Measurements from ENCODE around the gene PMM2. TPM values are rescaled to one million over a fixed set of nuclear protein-coding genes. Genes with fewer than 3 reads are reported as not detected.
"Not testable (repeated sequence)": the region's sequence is repeated elsewhere in the genome, so short reads cannot be mapped to it uniquely, and the experiment has no call there.

Gene PMM2
- total RNA-seq, 1 donor from 2014 or later = 16.5 TPM

DNA sequence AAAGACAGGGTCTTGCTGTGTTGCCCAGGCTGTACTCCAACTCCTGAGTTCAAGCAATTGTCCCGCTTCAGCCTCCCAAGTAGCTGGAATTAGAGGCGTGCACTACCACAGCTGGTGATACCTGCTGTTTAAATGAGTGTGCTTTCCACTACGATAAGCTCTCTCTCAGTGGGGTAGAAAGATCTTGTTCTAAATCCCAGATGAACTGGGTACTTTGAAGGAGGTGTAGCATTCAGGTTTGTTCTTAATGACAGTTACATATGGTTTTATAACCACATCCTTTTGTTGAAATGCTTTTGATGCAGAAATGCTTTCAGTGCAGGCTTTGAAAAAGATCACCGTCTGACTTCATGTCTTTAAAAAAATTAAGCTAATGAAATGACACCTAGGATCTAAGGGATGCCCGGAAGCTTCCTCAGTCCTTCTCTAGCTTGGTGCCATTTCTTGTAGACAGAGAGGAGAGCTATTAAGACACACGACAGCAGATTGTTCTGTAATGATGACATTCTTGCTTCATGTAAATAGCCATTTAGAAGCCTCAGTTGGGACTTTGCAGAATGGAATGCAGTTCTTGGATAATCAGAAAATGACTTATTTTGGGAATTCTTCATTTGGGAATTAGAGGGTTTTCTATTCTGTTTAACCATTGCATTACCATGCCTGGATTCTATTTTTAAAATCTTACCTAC, 19.5 kb downstream of the PMM2 start:
- DNase-seq (ENCODE audit: low read depth in 2 of 2) = no peak

DNA sequence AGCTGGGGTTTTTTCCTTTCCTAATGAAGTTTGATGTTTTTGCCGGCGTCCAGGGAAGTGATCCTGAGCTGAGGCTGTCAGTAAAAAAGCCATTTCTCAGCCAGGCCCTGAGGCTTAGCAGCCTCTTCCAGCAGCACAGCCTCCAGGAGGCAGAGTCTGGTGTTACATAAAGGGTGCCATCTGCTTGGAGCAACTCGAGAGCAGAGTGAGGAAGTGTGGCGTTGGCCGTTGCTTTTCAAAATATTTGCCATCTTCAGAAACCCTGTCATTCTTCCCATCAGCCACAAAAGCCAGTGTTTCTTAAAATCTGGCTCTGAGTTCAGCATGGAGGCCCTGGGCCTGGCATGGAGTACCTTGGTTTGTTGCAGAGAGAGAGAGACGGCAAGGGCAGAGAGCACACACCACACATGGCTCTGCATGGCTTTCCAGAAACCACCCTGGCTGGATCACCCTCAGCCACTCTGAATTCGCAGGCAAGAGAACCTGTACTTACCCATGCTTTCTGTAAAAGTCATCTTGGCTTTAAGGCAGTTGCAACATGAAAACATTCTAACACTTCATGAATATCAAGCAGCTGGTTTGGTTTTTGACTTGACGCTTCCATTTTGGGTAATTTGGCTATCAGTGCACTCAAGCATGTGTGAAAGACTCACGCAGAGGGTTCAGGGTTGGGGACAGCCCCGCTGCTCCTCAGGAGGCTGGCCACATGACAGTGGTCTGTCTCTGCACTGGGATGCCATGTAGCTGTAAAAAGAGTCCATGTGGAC, 21.0 kb downstream of the PMM2 start:
- no peak for DNase-seq (ENCODE audit: low read depth in 2 of 2)

- no peak for DNase-seq (ENCODE audit: low read depth in 2 of 2)
Observed at GRCh38 chr16:8819411-8820034, 21.9 kb downstream of the PMM2 start.

DNA sequence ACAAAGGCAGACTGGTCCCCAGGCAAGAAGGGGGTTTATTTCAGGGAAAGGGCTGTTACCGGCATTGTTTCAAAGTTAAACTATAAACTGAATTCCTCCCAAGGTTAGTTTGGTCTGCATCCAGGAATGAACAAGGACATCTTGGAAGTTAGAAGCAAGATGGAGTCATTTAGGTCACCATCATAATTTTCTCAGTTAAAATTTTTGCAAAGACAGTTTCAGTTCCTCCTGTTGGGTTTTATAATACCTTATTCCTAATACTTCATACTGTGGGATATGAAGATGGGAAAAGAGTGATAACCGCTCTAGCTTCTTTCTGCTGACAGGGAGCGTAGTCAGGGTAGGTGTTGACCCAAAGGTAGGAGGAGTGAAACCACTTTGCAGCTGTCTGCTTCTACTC, 24.8 kb downstream of the PMM2 start:
- no peak for DNase-seq (ENCODE audit: low read depth in 2 of 2)

DNA sequence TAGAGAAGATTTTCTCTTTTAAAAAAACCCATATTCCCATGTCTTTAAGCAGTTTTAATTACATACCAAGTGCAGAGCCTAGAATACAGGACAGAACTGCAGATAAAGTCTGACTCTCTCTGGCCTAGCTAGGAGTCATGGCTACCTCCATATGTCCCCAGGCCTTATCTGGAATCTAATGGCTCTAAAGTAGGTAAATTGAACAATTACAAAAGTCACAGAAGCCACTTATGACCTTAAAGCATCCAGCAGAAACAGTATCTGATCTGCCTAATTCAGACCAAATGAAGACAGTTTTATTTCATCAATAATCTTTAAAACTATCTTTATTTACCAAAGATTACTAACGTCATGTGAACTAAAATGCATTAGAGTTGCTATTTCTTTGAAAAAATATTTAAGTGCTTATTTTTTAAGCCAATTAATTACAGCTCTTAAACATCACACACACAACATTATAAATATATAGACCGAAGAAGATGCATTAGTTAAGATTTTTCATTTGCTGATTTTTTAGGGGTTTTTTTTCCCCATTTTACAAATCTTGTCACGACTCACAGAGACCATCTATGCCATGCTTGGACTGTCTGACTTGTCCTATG, 28.7 kb downstream of the PMM2 start:
- no peak for DNase-seq (ENCODE audit: low read depth in 2 of 2)

GRCh38 chr16:8828541-8829165, 31.0 kb downstream of the PMM2 start:
- peak; percentile 24 to 68 for DNase-seq (ENCODE audit: low read depth in 2 of 2)

DNA sequence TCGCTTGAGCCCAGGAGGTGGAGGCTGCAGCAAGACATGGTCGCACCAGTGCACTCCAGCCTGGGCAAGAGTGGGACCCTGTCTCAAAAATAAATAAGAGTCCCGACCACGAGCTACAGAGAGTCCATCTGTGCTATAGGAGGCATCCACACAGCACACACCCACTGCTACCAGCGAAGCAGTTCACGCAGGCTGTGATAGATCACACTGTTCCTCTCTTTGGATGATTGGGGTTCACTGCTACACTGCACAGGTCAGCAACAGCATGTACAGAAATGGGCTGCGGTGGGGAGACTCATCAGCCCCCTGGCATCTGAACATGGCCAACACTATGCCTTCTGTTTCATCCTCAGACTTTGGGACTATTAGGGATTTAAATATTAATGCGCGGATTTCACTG, 33.8 kb downstream of the PMM2 start:
- no peak for DNase-seq (ENCODE audit: low read depth in 2 of 2)

DNA sequence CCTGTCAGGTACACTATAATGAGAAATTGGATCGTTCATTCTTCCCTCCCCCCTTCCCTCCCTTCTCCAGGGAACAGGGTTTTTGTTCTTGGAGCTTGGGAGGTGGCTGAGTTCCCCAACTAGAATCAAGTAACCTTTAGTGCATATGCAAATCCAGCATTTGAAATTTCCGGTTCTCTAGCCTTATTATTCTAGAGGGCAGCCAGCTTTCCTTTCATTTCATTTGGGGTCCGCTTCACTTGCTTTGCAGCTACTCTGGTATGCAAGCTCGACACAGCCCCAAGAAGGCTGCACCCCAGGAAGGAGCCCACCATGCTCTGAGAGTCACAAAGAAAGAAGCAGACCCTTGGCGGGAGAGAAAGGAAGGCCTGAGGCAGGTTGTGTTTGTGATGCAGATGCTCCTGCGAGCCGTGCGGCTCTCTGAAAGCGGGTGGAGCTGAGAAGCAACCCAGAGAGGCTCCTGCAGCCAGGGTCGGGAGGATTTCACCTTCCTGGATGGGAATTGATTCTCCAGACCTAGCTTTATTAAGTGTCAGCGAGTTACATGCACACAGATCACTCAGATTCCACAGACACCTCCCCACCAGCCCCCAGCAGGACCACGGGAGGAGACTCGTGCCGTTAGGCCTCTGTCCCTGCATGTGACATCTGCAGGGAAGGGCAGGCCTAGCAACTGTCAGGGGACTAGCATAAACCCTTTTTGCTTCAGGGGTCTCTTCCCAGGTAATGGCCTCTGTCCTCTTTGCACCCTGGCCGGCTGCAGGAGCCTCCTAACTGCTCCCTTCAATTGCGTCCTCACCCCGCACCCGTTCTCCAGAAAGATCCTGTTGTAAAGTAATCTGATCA, 34.5 kb downstream of the PMM2 start:
- no peak for DNase-seq (ENCODE audit: low read depth in 2 of 2)

DNA sequence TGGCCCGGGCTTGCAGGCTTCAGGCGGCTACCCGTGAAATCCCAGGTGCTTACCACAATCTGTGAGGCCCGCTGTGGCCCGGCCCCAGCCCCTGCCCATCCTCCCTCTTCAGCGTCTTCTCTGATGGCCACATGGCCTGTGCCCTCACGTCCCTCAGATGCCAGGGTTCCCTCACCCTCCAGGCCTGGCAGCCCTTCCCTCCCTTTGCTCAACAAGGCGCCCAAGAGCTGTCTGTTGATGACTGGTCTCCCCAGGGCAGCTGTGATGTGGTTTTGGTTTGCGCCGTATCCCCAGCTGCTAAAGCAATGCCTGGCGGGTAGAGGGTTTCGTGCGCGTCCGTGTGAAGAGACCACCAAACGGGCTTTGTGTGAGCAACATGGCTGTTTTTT, 35.1 kb downstream of the PMM2 start:
- DNase-seq (ENCODE audit: low read depth in 2 of 2) = no peak

- not testable (repeated sequence) for DNase-seq (ENCODE audit: low read depth in 2 of 2)
Observed at GRCh38 chr16:8836797-8837196, 39.2 kb downstream of the PMM2 start.

DNA sequence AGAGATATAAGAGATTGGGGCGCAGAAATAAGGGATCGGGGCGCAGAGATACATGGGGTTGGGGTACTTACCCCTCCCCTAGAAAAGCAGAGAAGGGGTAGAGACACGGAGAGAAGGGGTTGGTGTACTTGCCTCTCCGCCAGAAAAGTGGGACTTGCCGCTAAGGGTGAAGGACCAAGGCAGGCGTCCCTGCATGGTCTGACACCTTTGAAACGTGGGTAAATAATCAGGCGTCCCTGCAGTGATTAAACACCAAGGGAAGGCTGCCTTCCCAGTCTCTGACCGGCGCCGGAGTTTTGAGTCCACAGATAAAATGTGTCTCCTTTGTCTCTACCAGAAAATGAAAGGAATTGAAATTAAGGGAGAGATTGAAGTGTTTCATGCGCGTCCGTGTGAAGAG, 40.0 kb downstream of the PMM2 start:
- DNase-seq (ENCODE audit: low read depth in 2 of 2) = not testable (repeated sequence)

DNA sequence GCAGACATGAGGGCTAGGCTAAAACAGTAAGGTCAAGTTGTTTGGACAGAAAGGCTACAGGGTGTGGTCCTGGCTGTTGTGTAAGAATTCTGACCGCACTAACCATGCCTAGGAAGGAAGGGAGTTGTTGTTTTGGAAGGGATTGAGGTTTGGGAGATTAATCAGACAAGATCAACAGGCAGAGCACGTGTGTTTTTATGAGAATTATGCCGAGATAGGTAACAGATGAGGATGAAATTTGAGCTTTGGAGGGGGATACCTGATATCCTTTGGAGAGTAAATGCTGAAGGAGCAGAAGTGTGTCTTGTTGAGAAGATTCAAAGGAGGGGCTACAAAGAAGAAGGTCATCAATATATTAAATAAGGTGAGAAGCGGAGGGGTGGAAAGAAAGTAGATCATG, 44.4 kb downstream of the PMM2 start:
- DNase-seq (ENCODE audit: low read depth in 2 of 2) = not testable (repeated sequence)

DNA sequence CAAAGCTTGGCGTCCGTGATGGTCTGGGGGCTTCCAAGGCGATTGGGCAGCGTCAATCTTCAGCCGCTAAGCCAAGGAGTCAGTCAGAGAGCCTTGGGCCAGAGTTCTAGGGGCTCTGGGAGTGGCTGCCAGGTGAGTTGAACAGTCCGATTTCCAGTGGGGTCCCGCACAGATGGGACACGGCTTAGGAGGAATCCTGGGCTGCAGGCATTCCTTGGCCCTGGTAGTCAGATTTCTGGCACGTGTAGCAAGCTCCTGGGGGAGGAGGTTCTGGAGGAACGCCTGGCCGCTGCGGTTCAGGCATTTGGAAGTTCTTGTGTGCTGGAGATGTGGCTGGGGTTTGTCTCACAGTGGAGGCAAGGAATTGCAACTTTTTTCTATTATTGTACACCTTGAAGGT, 45.7 kb downstream of the PMM2 start:
- not testable (repeated sequence) for DNase-seq (ENCODE audit: low read depth in 2 of 2)

DNA sequence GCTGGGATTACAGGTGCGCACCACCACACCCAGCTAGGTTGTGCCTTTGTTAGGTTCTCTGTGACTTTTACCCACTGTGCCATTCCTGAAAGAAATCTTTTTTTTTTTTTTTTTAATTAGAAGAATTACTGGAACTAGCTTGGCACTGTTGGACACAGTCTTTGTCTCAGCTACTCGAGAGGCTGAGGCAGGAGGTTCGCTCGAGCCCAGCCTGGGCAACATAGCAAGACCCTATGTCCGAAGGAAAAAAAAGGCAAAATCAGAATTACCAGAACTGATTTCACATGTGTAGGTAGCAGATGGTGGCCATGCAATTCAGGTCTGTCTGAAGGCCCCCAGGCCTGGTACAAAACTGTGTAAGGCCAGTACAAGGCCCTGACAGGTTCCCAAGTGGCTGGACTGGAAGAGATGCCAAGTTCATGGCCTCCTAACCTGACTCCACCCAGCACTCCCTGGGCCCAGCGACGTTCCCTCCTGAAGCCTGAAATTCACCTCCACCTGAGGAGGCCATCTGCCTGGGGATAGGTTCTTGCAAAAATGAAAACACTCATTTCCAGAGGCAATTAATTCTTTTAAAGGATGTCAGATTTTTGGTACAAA, 48.2 kb downstream of the PMM2 start:
- DNase-seq (ENCODE audit: low read depth in 2 of 2) = no peak

- no peak for DNase-seq (ENCODE audit: low read depth in 2 of 2)
Observed at GRCh38 chr16:8846401-8846932, 48.8 kb downstream of the PMM2 start.

- no peak for DNase-seq (ENCODE audit: low read depth in 2 of 2)
Observed at GRCh38 chr16:8847145-8847544, 49.5 kb downstream of the PMM2 start.

- no peak for DNase-seq (ENCODE audit: low read depth in 2 of 2)
Observed at GRCh38 chr16:8847623-8848022, 50.0 kb downstream of the PMM2 start.

GRCh38 chr16:8848231-8848938, 50.7 kb downstream of the PMM2 start:
- no peak for DNase-seq (ENCODE audit: low read depth in 2 of 2)

- DNase-seq (ENCODE audit: low read depth in 2 of 2) = peak; percentile 47 to 52
Observed at GRCh38 chr16:8848939-8849391, 51.3 kb downstream of the PMM2 start.
